ENCODE results near the gene NFASC. TPM values are rescaled to one million over a fixed set of nuclear protein-coding genes. Genes with fewer than 3 reads are reported as not detected.

The NFASC gene
- total and polyA plus RNA-seq, 9 of the 15 experiments (the other 6 are each of a cell fraction or from before 2014, with no cell fraction given): 0.03 to 0.16 (median 0.06) TPM; not detected in 6

DNA sequence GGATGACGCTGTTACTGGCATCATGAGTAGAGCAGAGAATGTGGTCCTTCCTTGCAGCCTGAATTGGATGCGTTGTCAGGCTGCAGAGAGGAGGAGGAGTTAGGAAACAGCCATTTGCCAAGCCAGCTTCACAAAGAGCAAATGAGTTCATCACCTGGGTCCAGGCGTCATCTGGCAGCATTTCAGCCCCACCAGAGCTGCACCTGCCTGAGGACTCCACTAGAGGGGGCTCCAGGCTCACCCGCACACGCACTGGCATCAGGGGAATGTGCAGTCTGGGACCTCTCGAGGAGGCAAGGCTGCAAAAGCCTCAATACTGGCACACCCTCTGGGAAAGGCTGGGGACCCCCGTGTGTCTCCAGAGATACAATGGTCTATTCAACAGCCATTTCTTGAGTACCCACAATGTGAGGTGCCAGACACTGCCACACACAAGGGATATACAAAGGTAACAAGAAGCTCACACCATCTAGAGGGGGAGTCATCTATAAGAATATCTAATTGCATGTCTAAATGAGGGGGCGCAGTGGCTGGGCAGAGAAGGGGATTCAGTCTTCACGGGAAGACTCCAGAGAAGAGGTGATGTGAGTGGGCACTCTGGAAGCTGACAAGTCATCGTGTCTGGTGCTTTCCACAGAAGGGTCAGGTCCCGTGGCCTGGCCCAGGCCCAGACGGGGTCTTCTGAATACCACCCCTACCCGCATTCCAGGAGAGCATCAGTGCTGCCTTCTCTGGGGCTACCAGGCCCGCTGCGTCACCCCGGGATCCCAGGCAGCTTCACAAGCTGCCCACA lies 118.8 kb downstream of the NFASC start (continued):
- TF ChIP-seq, protein P1, sequence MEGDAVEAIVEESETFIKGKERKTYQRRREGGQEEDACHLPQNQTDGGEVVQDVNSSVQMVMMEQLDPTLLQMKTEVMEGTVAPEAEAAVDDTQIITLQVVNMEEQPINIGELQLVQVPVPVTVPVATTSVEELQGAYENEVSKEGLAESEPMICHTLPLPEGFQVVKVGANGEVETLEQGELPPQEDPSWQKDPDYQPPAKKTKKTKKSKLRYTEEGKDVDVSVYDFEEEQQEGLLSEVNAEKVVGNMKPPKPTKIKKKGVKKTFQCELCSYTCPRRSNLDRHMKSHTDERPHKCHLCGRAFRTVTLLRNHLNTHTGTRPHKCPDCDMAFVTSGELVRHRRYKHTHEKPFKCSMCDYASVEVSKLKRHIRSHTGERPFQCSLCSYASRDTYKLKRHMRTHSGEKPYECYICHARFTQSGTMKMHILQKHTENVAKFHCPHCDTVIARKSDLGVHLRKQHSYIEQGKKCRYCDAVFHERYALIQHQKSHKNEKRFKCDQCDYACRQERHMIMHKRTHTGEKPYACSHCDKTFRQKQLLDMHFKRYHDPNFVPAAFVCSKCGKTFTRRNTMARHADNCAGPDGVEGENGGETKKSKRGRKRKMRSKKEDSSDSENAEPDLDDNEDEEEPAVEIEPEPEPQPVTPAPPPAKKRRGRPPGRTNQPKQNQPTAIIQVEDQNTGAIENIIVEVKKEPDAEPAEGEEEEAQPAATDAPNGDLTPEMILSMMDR (IDR thresholded peaks at IDR 0.05 in 2 of 3, conservative IDR thresholded peaks at IDR 0.05 in 1 of 3; ENCODE audit: insufficient read depth in 2 of 3, low read depth in 1 of 3, low read length in 3 of 3): peak; percentile 95 to 99 (median 98)
- TF ChIP-seq, protein P2, sequence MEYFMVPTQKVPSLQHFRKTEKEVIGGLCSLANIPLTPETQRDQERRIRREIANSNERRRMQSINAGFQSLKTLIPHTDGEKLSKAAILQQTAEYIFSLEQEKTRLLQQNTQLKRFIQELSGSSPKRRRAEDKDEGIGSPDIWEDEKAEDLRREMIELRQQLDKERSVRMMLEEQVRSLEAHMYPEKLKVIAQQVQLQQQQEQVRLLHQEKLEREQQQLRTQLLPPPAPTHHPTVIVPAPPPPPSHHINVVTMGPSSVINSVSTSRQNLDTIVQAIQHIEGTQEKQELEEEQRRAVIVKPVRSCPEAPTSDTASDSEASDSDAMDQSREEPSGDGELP (CRISPR knock-in tag; IDR thresholded peaks at IDR 0.05; ENCODE audit: borderline replicate concordance): peak; percentile 56; the same call in 1 of the 2 replicates
- peak in 1 of 2 experiments; percentile 64; a peak in 1 of 4 replicates for TF ChIP-seq RCOR1 (IDR thresholded peaks at IDR 0.05; ENCODE audit: borderline replicate concordance in 1 of 2, low read depth in 2 of 2, low read length in 2 of 2)
- TF ChIP-seq HCFC1 (IDR thresholded peaks at IDR 0.05; ENCODE audit: low read depth, low read length): 0 out of 2 replicates have a peak, but pooled peaks have one; percentile 14

All from K562 (cell line).